WERI-Rb-1 (cell line): ENCODE data around the gene KRTAP10-1.

ENCODE experiments used
- DNase-seq: peaks from one replicate; pipeline ENCODE4 v3.0.0-alpha.2; 2020
- H3K27ac ChIP-seq: fragments of 250-450 bp; sonication (Bioruptor Pico); 2 replicates; pipeline ENCODE4 v1.5.1; 2020; ENCODE audit warnings: mild to moderate bottlenecking, moderate library complexity
- H3K27me3 ChIP-seq: fragments of 250-450 bp; sonication (Bioruptor Pico); 2 replicates; pipeline ENCODE4 v1.5.1; 2021; ENCODE audit warnings: mild to moderate bottlenecking, low read depth, moderate library complexity; ENCODE audit not compliant: insufficient read depth, severe bottlenecking
- H3K36me3 ChIP-seq: fragments of 250-450 bp; sonication (Bioruptor Pico); 2 replicates; pipeline ENCODE4 v1.5.1; 2020; ENCODE audit warnings: mild to moderate bottlenecking, moderate library complexity
- H3K4me3 ChIP-seq: 2 replicates; pipeline ENCODE4 v1.5.1; 2011; ENCODE audit warnings: low read depth, mild to moderate bottlenecking, control low read depth, low read length
- H3K9me3 ChIP-seq: fragments of 250-450 bp; sonication (Bioruptor Pico); 2 replicates; pipeline ENCODE4 v1.5.1; 2021; ENCODE audit warnings: mild to moderate bottlenecking, moderate library complexity; ENCODE audit not compliant: severe bottlenecking
- TF ChIP-seq, protein P1 (sequence below): IDR thresholded peaks from 2 replicates; pipeline ENCODE4 v1.5.1; 2011; ENCODE audit warnings: low read depth, mild to moderate bottlenecking, control low read depth, inconsistent platforms, low read length

KRTAP10-1 gene

DNA sequence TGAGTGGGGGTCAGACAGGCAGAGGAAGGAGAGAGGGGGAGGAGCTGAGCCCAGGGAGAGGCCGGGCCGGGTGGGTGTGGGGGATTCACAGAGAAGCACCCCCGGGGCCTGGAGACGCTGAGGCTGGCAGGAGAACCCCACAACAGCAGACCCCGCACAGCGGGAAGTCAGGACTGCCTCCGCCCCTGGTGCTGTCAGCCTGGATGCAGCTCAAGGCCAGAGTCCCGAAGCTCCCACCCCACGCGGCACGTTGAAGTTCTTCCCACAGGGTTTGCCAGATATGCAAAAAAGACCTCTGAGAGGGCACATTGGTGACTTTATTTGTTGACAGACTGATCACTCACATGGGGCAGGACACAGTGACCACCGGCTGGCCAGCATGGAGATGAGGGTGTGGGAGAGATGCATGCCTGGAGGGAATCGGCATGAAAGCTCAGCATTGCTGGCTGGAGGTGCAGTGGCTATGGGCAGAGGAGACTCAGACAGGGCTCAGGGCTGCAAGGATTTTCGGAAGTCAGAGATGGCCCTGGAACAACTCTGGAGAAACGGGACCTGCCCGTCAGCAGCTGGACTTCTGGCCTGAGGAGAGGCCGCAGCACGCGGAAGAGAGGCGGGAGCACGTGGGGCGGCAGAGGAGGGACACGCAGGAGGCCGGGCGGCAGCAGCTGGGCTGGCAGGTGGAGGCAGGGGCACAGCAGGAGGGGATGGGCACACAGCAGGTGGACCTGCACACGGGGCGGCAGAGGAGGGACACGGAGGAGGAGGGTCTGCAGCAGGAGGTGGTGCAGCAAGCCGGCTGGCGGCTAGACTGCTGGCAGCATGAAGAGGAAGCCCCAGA lies 17.7 kb upstream of the KRTAP10-1 start:
- TF ChIP-seq, protein P1, sequence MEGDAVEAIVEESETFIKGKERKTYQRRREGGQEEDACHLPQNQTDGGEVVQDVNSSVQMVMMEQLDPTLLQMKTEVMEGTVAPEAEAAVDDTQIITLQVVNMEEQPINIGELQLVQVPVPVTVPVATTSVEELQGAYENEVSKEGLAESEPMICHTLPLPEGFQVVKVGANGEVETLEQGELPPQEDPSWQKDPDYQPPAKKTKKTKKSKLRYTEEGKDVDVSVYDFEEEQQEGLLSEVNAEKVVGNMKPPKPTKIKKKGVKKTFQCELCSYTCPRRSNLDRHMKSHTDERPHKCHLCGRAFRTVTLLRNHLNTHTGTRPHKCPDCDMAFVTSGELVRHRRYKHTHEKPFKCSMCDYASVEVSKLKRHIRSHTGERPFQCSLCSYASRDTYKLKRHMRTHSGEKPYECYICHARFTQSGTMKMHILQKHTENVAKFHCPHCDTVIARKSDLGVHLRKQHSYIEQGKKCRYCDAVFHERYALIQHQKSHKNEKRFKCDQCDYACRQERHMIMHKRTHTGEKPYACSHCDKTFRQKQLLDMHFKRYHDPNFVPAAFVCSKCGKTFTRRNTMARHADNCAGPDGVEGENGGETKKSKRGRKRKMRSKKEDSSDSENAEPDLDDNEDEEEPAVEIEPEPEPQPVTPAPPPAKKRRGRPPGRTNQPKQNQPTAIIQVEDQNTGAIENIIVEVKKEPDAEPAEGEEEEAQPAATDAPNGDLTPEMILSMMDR, result no peak
- DNase-seq, result no peak
- H3K4me3 ChIP-seq, result no peak overlapping the region
- H3K27ac ChIP-seq, result no peak overlapping the region
- no peaks in the 10 kb centered on the region for H3K27me3 ChIP-seq
- H3K9me3 ChIP-seq, result peaks cover 13% of the 10 kb centered on the region
- no peaks in the 10 kb centered on the region for H3K36me3 ChIP-seq

- no peaks in the 10 kb centered on the region for H3K27me3 ChIP-seq
- H3K36me3 ChIP-seq, result no peaks in the 10 kb centered on the region
- H3K4me3 ChIP-seq, result no peak overlapping the region
- no peak for DNase-seq
- peaks cover 13% of the 10 kb centered on the region for H3K9me3 ChIP-seq
- H3K27ac ChIP-seq, result no peak overlapping the region
- TF ChIP-seq, protein P1, result no peak
Observed at GRCh38 chr21:44556879-44557278, 16.9 kb upstream of the KRTAP10-1 start.

GRCh38 chr21:44555200-44555875 lies 15.3 kb upstream of the KRTAP10-1 start:
- Histone ChIP-seq H3K27ac (no peak overlapping the region), H3K9me3 (peaks cover 13% of the 10 kb centered on the region), H3K27me3 (no peaks in the 10 kb centered on the region), H3K36me3 (no peaks in the 10 kb centered on the region), H3K4me3 (no peak overlapping the region)
- TF ChIP-seq, protein P1, result no peak
- DNase-seq, result no peak

DNA sequence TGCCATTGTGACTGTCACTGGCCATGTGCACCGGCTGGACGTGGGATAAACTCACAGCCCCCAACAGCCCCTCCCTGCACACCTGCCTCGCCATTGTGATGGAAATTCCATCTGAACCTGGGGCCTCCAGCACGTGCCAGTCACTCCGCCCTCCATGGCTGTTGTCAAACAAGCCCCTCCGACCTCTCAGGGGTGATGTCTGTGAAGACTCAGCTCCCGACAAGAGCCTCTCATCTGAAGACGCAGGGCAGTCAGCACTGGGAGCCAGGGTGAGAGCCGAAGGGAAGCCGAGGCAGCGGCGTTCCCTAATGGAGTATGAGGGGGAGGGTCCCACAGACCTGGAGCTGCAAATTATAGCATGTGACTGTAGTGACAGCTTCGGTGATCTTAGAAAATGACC lies 12.7 kb upstream of the KRTAP10-1 start:
- Histone ChIP-seq H3K27me3 (no peaks in the 10 kb centered on the region), H3K9me3 (peaks cover 15% of the 10 kb centered on the region)
- TF ChIP-seq, protein P1, result no peak

DNA sequence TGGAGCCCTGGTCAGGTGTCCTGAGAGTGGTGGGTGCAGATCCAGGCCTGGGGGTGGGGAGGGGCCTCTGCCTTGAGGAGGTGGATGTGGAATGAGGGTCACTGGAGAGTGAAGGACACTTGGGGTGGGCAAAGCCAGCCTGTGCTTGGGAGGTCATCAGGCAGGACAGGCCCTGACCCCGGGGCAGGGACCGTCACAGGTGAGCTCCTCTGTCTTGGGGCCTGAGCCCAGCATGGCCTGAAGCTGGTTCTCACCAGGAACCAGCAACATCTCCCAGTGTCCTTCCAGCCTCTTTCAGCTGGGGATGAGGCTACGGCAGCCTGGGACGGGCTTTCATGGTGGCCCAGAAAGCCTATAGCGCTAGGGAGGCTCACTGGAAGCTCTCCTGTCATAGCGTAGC lies 12.1 kb upstream of the KRTAP10-1 start:
- DNase-seq, result no peak
- Histone ChIP-seq H3K9me3 (peaks cover 20% of the 10 kb centered on the region), H3K27ac (no peak overlapping the region), H3K36me3 (no peaks in the 10 kb centered on the region), H3K27me3 (no peaks in the 10 kb centered on the region), H3K4me3 (no peak overlapping the region)
- TF ChIP-seq, protein P1, result no peak

More for the DNA sequence above, 12.7 kb upstream of the KRTAP10-1 start:
- no peak overlapping the region for H3K4me3 ChIP-seq
- H3K36me3 ChIP-seq, result no peaks in the 10 kb centered on the region
- no peak for DNase-seq
- no peak overlapping the region for H3K27ac ChIP-seq
